Heart left ventricle (tissue), 16 donors: ENCODE results near the gene ABL2. TPM values are rescaled to one million over a fixed set of nuclear protein-coding genes. Genes with fewer than 3 reads are reported as not detected.

Experiments used
- ATAC-seq, 4 donors: fragments of 200-7000 bp; cut with Tn5 transposase; one replicate each; pipeline ENCODE4 v1.9.1; 2020 to 2022; ENCODE audit warnings: moderate library complexity in 4 of 4, mild to moderate bottlenecking in 3 of 4, moderate number of reproducible peaks in 1 of 4
- DNase-seq, 5 donors: peaks; one replicate each; pipeline ENCODE4 v3.0.0-alpha.2; 2020
- H3K27ac ChIP-seq, 12 donors: fragments of 200-600 bp; sonication (generic) in 4 of 12; one replicate each; pipeline versions ENCODE4 v1.5.0 to v1.8.0; 2016 to 2022; ENCODE audit warnings: mild to moderate bottlenecking in 2 of 12
- H3K27me3 ChIP-seq, 9 donors: fragments of 200-600 bp; sonication (generic) in 2 of 9; one replicate each; pipeline versions ENCODE4 v1.5.1 to v1.8.0; 2016 to 2022; ENCODE audit warnings: mild to moderate bottlenecking in 3 of 9
- H3K36me3 ChIP-seq, 9 donors: fragments of 200-600 bp; sonication (generic) in 2 of 9; one replicate each; pipeline versions ENCODE4 v1.5.0 to v1.8.0; 2018 to 2022; ENCODE audit warnings: mild to moderate bottlenecking in 2 of 9
- H3K4me1 ChIP-seq, 12 donors: fragments of 200-600 bp; sonication (generic) in 4 of 12; one replicate each; pipeline versions ENCODE4 v1.5.0 to v1.8.0; 2016 to 2022; ENCODE audit warnings: mild to moderate bottlenecking in 3 of 12
- H3K4me3 ChIP-seq, 12 donors: fragments of 200-600 bp; sonication (generic) in 4 of 12; one replicate each; pipeline versions ENCODE4 v1.5.0 to v1.8.0; 2017 to 2022; ENCODE audit warnings: mild to moderate bottlenecking in 9 of 12, moderate library complexity in 4 of 12
- H3K9me3 ChIP-seq, 12 donors: fragments of 200-600 bp; sonication (generic) in 4 of 12; one replicate each; pipeline versions ENCODE4 v1.5.0 to v1.8.0; 2016 to 2022; ENCODE audit warnings: mild to moderate bottlenecking in 1 of 12
- CTCF ChIP-seq, 12 donors: fragments of 200-600 bp; sonication (generic) in 4 of 12; IDR thresholded peaks; one replicate each; pipeline versions ENCODE4 v1.5.0 to v1.8.0; 2018 to 2022; ENCODE audit warnings: antibody characterized with exemption in 12 of 12, mild to moderate bottlenecking in 5 of 12
- POLR2A ChIP-seq, 2 donors: fragments of 450-650 bp; IDR thresholded peaks; one replicate each; pipeline ENCODE4 v1.6.1; 2017; ENCODE audit warnings: antibody characterized with exemption in 2 of 2, mild to moderate bottlenecking in 2 of 2, moderate library complexity in 2 of 2
- WGBS, 4 donors: extraction: QIAGEN DNeasy Blood & Tissue Kit in 2 of 4; methylation state at CpG; one replicate each; pipeline versions ENCODE4 v1.1.5 to v1.1.7; 2013 to 2018; 5-methylcytosine and 5-hydroxymethylcytosine counted together
- intact Hi-C, 10 donors: fragments of 100-400 bp; cut with DNase I; formaldehyde crosslinking; loops; one replicate each; pipeline versions ENCODE4 v1.11.1 to v1.14.2; 2022
- polyA plus RNA-seq, 2 donors: library from polyadenylated mRNA; stranded (reverse); fragments of 200-250 nt; gene quantifications; one replicate each; pipeline ENCODE4 v1.2.3, GENCODE V29; 2013
- total RNA-seq, 9 donors: library from RNA; depleted of rRNA in 2 of 9; stranded (reverse); fragments of >200 nt in 2 of 9; fragmentation: NEBNext Ultra II Directional in 3 of 9; extraction: Animal tissue kit (Norgen Biotek cat#: 25700) in 3 of 9; gene quantifications; one replicate each; pipeline versions ENCODE4 v1.1.0 to v1.2.4, GENCODE V29; 2016 to 2023
- donor health status: ischemic (EF 13 %, LVEDD 7.1; RV severe dilation, severe dysfunction).
- donor health status: healthy with polysubstance abuse.
- donor health status: DM: no; HTN: yes; CAD: no.
- donor health status: DM: no; HTN: no; CAD: no.
- donor health status: ischemic (EF 25% LVEDD 6.9; RV normal size, moderate dysfunction).
- donor health status: ischemic (EF 25% LVEDD 5.7; RV mildly dilated, moderate dysfunction).
- donor health status: healthy.
- donor health status: DM: yes; HTN: yes; CAD: no.
- donor health status: ischemic (EF 35%, LVEDD 5.7; RV mildly dilated, moderate dysfunction).
- donor health status: nonischemic (EF 11% LVEDD 7.7; RV severe dilation, severe dysfunction).
- donor health status: DM: yes; HTN: yes; CAD: no.
- donor health status: PGD.
- donor health status: ischemic (EF 29% LVEDD 5.4; RV normal size, mild dysfunction).
- donor health status: nonischemic (EF 23%, LVEDD 6.1; RV moderate dilation, normal function).

Gene ABL2
- total and polyA plus RNA-seq, 11 donors = 2.5 to 22.0 (median 10.2) TPM

- ATAC-seq (peak in 1 of 4 donors; percentile 24), DNase-seq (no peak)
- 57 to 65% (median 59%) methylated on average over 8 of the region's 8 CpGs for WGBS, 4 donors
- H3K27me3 ChIP-seq = no peaks in the 10 kb centered on the region
- no peak overlapping the region for H3K27ac ChIP-seq
- TF ChIP-seq CTCF (IDR thresholded peaks at IDR 0.05) = no peak
- no peak for TF ChIP-seq POLR2A (IDR thresholded peaks at IDR 0.05)
- H3K4me3 ChIP-seq = no peak overlapping the region
- intact Hi-C loops = no loop called here
- H3K9me3 ChIP-seq = no peaks in the 10 kb centered on the region
- peaks cover 0 to 21% (median 6%) of the 10 kb centered on the region in 12 donors for H3K4me1 ChIP-seq
- H3K36me3 ChIP-seq = no peaks in the 10 kb centered on the region
Measured at GRCh38 chr1:179166663-179167417, 62.6 kb downstream of the ABL2 start.

GRCh38 chr1:179164494-179164893, 65.0 kb downstream of the ABL2 start:
- DNase-seq = no peak
- Histone ChIP-seq H3K9me3 (no peaks in the 10 kb centered on the region), H3K4me3 (no peak overlapping the region), H3K27ac (no peak overlapping the region), H3K27me3 (no peaks in the 10 kb centered on the region), H3K4me1 (peaks cover 0 to 12% (median 0%) of the 10 kb centered on the region in 12 donors), H3K36me3 (no peaks in the 10 kb centered on the region)
- intact Hi-C loops = no loop called here
- 93 to 100% (median 96%) methylated on average over 1 of the region's 1 CpG for WGBS, 4 donors
- no peak for TF ChIP-seq CTCF (IDR thresholded peaks at IDR 0.05)
- TF ChIP-seq POLR2A (IDR thresholded peaks at IDR 0.05) = no peak
- ATAC-seq = no peak

GRCh38 chr1:179156708-179157107, 72.8 kb downstream of the ABL2 start:
- ATAC-seq (no peak), DNase-seq (no peak)
- H3K4me3 ChIP-seq = no peak overlapping the region
- intact Hi-C loops = no loop called here
- no peak for TF ChIP-seq POLR2A (IDR thresholded peaks at IDR 0.05)
- TF ChIP-seq CTCF (IDR thresholded peaks at IDR 0.05) = no peak
- peaks cover 0 to 22% (median 7%) of the 10 kb centered on the region in 12 donors for H3K4me1 ChIP-seq
- H3K36me3 ChIP-seq = no peaks in the 10 kb centered on the region
- WGBS, 4 donors = 95 to 98% (median 96%) methylated on average over 6 of the region's 6 CpGs
- no peak overlapping the region for H3K27ac ChIP-seq
- no peaks in the 10 kb centered on the region for H3K9me3 ChIP-seq
- H3K27me3 ChIP-seq = no peaks in the 10 kb centered on the region

- DNase-seq (no peak), ATAC-seq (no peak)
- intact Hi-C loops = no loop called here
- WGBS, 4 donors = 90 to 97% (median 91%) methylated on average over 1 of the region's 1 CpG
- TF ChIP-seq CTCF (IDR thresholded peaks at IDR 0.05) = no peak
- no peak for TF ChIP-seq POLR2A (IDR thresholded peaks at IDR 0.05)
- H3K27me3 ChIP-seq = no peaks in the 10 kb centered on the region
- H3K4me3 ChIP-seq = no peak overlapping the region
- H3K27ac ChIP-seq = no peak overlapping the region
- no peaks in the 10 kb centered on the region for H3K9me3 ChIP-seq
- peaks cover 0 to 22% (median 7%) of the 10 kb centered on the region in 12 donors for H3K4me1 ChIP-seq
- H3K36me3 ChIP-seq = no peaks in the 10 kb centered on the region
Measured at GRCh38 chr1:179156026-179156425, 73.5 kb downstream of the ABL2 start.
